ENCODE data around the gene PRDM16.

DNA sequence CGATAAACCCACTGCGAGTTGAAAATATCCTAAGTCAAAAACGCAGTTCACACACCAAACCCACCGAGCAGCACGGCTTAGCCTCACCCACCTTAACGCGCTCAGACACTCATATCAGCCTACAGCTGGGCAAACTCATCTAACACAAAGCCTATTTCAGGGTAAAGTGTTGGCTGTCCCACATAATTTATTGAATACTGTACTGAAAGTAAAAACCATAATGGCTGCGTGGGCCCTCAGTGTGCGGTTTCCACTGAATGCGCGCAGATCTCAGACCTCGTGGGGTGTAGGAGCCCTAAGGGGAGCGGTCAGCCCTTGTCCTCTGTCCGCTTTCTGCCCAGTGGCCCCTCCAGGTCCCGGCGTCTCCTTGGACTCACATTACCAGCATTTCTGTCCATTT lies 227.8 kb downstream of the PRDM16 start:
- TF ChIP-seq RAD21 (IDR thresholded peaks at IDR 0.05; ENCODE audit: low read depth) (no peak), JUND (IDR thresholded peaks at IDR 0.05) (no peak), EZH2phosphoT487 (IDR thresholded peaks at IDR 0.05; ENCODE audit: borderline replicate concordance) (no peak), YY1 (IDR thresholded peaks at IDR 0.05; ENCODE audit: extremely low read depth, insufficient replicate concordance, low read depth, low read length) (no peak), ZFX (IDR thresholded peaks at IDR 0.05) (no peak), CTCF (IDR thresholded peaks at IDR 0.05 in 2 of 3, conservative IDR thresholded peaks at IDR 0.05 in 1 of 3; ENCODE audit: borderline replicate concordance in 1 of 3, insufficient read depth in 1 of 3, low read depth in 2 of 3, low read length in 2 of 3) (no peak)
